HG03045 (cell line): ENCODE measurements around the gene INPP5B.
"Not testable (repeated sequence)": the region's sequence is repeated elsewhere in the genome, so short reads cannot be mapped to it uniquely, and the experiment has no call there.

Source experiments
- ATAC-seq: cut with Tn5 transposase; IDR thresholded peaks from one replicate; pipeline ENCODE4 v1.9.1; 2021; ENCODE audit warnings: mild to moderate bottlenecking, moderate library complexity; ENCODE audit not compliant: unreplicated experiment

INPP5B gene

DNA sequence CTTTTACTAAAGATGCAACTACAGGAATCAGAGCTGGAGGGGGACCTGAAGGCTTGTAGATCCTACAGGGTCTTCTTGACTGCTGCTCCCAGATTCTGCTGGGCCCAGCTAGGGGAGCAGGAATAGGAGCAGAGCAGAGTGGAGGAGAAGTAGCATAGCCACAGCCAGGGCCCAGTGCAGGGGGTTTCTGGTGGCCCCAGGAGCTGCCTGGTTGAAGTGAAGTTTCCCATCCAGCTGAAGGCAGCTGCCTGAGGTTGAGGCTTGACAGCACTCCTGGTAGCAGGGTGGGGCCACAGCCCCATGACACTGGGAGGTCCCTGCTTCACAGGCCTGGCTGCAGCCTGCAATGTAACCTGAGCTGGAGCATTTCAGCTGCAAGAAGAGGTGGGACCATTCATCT, 2.0 kb upstream of the INPP5B start:
- no peak for ATAC-seq

DNA sequence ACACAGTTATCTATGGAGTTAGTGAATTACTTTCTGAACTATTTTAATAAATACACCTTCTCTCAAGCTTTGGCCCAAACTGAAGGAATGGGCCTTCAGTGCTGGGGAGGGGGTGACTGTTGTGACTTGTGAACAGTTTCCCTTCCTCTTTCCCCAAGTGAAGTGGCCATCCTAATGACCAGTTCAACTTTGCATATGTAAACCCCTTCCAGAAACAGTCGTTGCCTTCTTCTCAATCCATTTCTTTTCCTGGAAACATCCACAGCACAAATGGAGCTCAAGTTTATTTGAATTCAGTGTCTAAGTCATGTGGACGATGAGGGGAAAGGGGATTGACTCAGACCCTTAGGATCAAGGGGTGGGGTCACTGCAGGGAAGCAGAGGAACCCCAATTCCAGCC, 1.3 kb upstream of the INPP5B start:
- ATAC-seq: no peak

DNA sequence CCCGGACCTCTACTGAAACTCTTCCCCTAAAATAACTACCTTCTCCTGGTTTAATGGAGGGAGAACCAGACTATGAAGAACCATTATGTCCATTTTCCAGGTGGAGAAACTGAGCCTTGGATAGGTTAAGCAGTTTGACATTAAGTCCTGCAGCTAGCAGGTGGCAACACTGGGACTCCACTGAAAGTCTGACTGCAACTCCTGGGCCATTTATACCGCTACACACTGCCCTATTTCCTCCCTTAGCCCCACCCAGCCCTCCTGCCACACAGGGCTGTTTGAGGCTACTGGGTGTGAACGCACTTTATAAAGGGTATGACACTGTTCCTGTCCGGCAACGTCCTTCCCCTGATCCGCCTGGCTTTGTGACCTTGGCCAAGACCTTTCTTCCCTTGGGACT, 511 bp upstream of the INPP5B start:
- no peak for ATAC-seq

DNA sequence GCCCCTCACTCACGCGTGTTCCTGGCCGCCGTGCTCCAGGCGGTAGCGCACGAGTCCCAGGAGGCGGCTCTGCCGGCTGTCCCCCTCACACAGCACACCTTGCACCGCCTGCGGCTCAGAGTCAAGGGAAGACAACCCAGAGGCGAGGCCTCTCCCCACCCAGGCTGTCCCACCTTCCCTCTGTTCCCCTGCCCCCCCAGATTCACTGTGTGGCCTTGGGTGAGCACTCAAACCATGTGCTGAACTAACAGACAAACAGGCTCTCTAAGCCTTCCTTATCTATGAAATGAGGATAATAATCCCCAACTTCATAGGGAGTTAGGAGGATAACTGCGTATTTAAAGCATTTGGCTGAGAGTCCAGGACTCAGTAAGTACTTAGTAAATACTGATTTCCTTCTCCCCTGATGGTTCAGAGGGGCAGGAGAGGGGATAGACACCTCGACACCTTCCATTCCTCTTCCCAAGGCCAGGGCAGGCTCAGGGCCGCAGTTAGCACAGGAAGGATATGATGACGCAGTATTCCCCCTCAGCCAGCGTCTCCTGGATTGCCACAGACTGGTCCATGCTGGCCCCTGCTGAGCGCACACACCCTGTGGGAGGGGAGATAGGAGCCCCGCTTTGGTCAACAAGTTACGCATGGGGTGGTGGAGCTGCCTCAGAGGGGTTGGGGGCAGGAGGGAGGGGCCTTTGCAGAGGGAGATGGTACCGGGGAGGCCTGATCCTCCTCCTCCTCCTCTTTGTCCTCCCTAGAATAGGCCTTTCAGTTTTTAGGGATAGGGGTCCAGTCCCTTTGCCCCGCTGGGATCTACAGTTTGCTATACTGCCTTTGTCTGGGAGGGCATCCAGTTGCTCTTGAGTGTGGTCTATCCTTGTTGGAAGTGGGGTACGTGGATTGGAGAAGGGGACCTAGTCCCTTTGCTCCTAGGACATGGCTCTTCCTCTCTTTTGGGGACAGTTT, 830 bp downstream of the INPP5B start:
- no peak for ATAC-seq

DNA sequence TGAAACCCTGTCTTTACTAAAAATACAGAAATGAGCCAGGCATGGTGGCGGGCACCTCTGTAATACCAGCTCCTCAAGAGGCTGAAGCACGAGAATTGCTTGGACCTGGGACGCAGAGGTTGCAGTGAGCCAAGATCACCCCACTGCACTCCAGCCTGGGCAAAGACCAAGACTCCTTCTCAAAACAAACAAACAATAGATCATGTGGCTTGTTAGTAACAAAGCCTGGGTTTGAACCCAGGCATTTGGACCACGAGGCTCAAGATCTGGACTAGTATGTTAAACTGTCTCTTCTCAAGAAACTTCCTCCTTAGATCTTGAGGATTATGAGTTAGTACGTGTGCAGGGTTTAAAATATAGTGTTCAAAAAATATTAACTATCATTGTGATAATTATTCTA, 1.6 kb downstream of the INPP5B start:
- no peak for ATAC-seq

DNA sequence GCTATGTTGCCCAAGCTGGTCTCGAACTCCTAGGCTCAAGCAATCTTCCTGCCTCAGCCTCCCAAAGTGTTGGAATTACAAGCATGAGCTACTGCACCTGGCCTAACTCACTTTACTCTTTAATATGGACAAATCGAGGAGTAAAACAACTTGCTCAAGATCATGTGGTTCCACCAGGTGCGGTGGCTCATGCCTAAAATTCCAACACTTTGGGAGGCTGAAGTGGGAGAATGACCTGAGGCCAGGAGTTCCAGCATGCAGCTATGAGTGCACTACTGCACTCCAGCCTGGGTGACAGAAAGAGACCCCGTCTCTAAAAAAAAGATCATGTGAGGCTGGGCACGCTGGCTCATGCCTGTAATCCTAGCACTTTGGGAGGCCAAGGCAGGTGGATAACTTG, 2.0 kb downstream of the INPP5B start:
- no peak for ATAC-seq

DNA sequence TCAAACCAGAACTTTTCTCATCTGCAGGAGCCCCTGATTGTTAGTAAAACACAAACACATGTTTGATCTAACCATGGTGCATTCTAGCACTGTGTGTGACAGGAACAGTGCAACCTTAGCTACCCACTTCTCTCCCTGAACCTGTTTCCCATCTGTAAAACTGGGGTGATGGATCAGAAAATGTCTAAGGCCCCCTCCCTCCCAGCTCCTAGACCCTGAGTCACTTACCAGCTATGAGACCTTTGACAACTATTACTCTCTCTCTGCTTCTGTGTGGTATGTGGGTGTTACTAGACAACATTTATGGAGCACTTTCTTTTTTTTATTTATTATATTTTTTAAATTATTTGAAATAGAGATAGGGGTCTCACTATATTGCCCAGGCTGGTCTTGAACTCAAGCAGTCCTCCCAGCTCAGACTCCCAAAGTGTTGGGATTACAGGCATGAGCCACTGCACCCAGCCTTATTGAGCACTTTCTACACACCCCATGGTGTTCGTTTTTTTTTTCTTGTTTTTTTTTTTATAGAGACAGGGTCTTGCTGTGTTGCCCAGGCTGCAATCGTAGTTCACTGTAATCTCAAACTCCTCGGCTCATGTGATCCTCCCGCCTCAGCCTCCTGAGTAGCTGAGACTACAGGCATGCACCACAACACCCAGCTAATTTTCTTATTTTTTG, 2.6 kb downstream of the INPP5B start:
- no peak for ATAC-seq

DNA sequence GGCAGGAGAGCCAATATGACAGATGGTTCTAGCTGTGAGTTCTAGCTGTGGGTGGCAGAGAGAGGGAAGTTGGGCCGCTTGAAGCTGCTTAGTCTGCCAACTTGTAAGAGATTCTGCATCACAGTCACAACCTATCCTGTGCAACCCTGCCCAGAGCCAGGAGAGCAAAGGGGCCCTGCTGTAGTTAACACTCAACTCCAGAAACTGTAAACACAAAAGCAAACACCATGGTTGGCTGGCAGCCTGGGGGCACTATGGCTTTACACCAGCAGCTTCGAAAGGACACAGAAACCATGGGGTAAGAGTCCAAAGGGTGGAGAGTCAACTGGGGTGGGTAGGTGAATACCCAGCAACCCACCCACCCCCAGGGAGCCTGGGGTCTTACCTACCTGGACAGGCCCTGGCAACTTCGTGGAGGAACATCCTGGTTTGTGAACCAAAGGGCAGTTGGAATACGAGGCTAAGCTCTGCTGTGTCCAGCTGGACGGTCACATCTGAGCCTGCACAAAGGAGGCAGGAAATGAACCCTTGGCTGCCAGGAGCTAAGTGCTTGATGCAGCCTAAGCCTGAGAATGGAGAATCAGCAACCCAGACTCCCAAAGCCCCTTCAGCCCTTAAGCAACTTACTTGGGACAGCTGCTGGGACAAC, 6.4 kb downstream of the INPP5B start:
- ATAC-seq: no peak

DNA sequence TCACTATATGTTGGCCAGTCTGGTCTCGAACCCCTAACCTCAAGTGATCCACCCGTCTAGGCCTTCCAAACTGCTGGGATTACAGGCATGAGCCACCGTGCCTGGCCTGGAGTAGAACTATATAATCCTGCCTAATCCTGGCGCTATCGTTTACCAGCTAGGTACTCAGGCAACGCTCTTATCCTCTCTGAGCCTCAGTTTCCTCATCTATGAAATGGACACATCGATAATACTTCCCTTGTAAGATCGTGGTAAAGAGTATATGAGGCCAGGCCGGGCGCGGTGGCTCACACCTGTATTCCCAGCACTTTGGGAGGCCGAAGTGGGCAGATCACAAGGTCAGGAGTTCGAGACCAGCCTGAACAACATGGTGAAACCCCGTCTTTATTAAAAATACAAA, 10.1 kb downstream of the INPP5B start:
- ATAC-seq: not testable (repeated sequence)

DNA sequence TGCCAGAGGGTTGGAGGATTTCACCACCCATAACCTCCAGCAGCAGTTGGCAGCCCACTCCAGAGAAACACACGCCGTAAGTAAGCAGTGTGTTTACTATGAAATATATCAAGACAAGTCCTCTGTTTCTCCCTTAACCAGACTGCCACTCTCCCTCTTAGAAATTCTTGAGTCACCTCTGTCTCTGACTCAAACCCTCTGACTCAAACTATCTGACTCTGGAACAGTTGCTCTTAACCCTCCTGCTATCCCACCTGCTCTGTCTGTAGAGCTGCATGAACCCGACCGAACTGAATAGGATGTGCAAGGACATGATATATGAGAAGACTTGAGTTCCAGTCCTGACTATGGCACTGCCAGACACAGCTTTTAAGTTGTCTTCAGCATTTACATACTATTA, 14.1 kb downstream of the INPP5B start:
- no peak for ATAC-seq

DNA sequence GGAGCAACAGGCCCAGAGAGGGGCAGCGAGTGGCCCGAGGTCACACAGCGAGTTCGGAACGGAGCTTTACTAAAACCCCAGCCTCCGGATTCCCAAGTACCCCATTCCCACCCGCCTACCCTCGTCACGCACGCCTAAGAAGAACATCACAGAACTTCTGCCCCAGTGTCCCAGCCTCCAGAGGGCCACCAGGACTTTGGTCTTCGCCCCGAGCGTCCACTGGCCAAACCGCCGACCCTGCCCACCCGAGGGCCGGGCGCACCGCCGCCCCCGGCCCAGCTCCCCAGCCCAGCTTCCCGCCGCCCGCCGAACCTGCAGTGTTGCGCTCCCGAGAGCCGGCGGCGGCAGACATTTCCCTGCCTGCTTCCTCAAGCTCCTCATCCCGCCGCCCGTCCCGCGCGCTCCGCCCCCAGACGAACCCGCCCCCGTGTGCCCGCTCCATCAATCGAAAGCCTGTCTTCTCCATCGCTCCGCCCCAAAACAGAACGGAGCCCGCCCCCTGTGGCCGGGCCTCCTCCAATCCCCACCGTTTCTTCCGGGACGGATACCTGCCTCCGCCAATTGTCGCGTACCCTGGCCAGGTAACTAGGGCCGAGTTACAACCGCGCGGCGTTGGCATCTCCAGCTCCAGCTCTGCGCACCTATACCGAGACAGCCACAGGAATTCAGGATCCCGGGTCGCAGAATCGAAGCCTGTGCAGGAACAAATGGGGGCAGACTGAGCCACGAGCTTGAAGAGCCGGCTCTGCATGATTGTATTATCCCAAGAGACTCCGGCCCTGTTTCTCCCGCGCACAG, 15.3 kb downstream of the INPP5B start:
- peak; percentile 90 for ATAC-seq

DNA sequence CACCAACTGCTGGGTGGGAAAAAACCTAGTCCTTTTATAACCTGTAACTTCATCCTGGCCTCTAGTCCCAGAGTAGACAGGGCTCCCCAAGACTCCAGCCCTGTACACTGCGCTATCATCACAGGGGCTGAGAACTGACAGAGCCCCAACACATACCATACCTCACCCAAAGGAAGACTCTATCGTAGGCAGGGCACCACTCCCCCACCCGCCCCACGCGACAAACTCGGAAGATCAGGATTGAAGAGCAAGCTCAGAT, 15.8 kb downstream of the INPP5B start:
- ATAC-seq: no peak

DNA sequence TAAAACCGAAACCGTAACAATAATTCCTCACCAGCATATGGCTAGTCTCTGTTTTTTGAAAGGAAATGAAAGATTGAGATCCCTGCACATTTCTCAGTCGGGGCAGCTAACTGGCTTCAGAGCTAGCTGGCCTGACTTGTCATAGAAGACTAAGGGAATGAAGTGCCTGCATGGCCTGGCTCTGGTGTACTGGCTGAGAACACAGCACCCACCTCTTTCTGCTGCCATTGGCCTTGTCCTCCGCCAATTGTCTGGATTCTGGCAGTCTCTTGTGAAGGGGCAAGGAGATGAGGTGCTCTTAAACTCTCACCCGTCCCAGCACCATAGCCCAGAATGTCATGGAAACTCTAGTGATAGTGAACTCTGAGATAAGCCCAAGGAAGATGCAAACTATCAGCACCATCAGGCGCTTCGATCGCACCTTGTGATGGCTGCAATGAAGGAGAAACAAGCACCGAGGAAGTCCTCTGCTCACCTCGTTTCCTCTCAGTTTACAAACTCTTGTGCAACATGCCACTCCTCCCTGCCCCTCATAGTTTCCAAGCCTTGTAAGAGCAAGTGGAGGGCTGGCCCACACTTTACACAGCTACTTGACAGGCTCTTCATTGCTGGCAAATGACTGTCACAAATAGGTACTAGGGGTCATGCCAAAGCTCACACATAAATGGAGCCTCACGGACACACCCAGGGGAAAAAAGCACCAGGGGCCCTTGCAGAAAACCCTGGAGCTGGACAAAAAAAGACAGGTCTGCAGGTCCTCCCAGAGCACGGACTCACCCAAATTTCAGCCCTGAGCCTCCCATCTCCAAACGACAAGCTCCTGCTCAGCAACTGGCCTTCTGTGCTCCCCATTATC, 16.4 kb downstream of the INPP5B start:
- no peak for ATAC-seq

DNA sequence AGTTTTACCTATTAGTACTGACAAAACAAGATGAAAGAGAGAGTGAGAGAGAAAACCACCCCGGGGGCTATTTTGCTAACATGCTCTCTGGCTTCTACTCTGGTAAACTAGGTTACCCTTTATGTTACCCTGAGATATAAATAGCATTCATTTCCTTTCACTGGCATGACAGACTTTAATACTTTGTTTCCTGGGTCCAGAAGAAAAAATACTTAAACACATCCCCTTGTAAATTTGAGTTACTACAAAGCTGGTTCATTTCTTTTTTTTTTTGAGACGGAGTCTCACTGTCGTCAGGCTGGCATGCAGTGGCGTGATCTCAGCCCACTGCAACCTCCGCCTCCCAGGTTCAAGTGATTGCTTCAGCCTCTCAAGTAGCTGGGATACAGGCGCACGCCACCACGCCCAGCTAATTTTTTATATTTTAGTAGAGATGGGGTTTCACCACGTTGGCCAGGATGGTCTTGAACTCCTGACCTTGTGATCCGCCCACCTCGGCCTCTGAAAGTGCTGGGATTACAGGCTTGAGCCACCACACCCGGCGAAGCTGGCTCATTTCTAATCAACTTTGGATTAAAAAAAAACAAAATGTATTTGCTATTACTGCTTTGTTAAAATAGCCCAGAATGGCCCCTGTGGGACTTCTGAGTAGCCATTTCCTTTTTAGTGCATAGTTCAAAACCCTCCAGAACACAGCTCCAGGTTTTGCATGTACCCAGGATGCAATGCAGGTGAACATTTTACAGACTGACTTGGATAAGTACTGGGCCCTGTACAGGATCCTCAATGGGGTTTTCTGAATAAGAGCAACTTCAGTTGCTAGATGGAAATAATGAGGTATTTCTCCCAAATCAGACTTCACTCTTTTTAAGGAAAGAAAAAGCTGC, 20.6 kb downstream of the INPP5B start:
- ATAC-seq: no peak

DNA sequence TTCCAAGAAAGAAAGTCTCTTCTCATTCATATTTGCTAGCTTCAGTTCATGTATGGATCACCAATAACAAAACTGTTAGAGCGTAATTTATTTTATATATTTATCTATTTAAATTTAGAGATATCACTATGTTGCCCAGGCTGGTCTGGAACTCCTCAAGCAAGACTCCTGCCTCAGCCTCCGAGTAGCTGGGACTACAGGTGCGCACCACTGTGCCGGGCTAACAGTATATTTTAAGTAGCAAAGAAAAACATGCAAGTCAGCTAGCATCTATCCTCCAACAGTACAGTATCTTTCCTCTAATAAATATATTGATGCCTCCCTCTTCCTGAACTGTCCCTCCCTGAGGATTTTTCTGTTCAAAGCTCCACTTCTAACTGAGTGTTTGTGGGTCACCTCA, 21.5 kb downstream of the INPP5B start:
- ATAC-seq: no peak

DNA sequence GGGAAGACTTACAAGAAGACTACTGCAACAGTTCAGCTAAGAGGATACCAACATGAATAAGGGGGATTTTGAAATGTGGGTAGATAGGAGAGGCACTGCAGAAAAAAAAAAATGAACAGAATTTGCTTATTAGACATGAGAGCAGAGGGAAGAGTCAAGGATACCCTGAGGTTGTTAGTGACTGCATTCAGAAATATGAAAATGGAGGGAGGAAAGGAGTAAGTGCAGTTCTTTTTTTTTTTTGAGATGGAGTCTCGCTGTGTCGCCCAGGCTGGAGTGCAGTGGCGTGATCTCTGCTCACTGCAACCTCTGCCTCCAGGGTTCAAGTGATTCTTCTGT, 23.3 kb downstream of the INPP5B start:
- ATAC-seq: no peak

DNA sequence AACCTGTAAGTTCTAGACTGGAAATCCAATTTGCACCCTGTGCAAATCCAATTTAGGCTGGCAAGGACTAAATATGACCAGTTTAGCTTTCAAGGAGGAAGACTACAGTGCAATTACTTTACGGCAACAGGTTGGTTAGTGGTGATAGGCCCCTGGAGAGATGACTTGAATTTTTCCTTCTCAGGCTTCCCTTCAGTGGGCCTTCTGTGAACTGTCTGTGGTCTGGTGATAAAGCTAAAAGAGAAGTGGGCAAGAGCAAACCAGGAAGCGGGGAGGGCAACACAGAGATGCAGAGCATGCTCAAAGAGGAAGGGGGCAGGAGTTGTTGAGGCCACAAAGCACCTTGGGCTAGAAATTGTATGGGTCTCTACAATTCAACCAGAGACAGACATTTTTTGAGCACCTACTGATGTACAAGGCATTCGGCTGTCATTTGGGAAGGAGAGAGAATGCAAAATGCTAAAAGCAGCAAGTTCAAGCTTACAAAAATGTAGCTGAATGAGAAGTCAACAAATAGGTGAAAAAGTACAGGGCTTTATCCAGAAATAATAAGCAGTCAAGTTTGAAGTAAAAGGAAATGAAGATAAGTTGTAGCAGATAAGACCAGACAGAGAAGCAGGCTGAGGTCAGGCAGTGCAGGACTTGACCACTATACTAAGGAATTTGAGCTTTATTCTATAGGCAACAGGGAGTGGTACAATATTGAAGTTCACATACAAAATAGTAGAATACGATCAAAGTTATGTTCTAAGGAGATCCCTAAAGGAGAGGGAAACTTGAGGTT, 23.9 kb downstream of the INPP5B start:
- ATAC-seq: no peak

DNA sequence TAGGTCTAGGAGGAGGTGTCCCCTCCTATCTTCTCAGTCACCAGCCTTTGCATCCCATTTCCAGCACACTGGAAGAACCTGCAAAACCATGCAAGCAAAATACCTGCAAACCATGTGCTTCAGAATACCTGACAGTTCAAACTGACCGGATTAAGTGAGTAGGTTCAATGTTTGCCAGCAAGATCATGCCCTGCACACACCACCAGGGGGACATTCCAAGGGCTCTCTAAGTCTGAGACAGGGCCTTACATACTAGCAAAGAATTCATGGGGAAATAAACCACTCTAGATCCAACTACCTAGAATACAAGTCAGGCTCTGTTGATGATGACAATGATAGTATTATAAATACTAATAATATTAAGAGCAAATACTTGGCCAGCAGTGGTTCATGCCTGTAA, 27.6 kb downstream of the INPP5B start:
- no peak for ATAC-seq
